ENCODE data around the gene IFNAR2.

IFNAR2 gene

DNA sequence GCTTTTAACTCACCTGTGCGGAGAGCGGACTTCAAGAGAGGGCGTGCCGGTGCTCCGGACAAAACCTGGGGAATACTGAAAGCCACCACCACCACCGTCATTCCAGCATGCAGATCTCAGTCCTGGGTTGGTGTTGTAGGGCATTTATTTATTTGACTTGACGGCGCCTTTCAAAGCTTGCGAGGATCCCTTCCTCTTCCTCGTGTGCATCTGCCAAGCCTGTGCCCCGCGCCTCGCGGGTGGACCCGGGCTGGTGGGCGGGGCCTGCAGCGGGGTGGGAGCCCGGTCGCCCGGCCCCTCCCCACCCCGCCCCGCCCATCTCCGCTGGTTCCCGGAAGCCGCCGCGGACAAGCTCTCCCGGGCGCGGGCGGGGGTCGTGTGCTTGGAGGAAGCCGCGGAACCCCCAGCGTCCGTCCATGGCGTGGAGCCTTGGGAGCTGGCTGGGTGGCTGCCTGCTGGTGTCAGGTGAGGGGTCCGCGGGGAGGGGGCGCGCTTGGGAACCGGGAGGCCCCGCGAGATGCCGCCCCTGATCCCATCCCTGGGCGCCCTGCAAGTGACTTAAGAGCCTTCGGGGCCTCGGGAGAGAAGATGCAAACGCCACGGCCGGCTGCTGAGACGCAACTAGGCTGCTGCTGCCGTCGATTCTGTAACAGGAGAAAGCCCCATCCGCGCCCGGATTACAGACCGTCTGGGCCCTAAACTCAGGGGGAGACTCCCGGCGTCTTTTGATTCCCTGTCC lies 36.5 kb downstream of the IFNAR2 start, which contains the start of gene IL10RB:
IL10RB (plus strand) TSS at position 318 of the 739 bp plus-strand sequence; CDS start at position 417, 99 bp downstream.
- in situ Hi-C loops (cut with HindIII; ENCODE audit: low sequenced_read_pairs) = no loop called here

DNA sequence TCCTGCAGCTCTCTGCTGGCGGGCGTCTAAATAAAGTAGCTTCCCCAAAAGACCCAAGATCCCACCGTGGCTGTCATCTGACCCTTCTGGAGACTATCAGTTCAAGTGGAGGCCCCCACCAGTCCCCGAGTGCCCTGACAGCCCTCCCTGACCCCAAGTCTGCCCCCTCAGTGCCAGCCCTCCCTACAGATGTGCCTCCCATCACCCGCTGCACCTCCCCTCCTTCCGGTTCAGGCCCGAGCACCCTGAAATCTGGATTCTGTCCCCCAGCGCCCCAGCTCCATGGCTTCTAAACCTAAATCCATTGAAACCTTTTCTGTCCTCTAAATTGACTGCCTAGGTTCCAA lies 37.0 kb downstream of the IFNAR2 start:
- in situ Hi-C loops (cut with HindIII; ENCODE audit: low sequenced_read_pairs) = no loop called here

DNA sequence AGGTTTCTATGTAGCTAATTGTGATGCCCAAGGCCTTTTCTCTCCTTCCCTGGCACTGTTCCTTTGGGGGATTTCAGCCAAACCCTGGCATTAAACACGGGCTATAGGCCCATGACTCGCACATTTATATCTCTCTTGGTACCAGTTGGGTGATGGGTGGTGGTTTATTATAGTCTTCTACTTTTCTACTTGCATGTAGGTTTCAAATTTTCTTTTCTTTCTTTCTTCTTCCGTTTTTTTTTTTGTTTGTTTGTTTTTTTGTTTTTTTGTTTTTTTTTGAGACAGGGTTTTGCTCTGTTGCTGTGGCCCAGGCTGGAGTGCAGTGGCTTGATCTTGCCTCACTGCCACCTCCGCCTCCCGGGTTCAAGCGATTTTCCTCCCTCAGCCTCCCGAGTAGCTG lies 37.5 kb downstream of the IFNAR2 start:
- in situ Hi-C loops (cut with HindIII; ENCODE audit: low sequenced_read_pairs) = no loop called here

DNA sequence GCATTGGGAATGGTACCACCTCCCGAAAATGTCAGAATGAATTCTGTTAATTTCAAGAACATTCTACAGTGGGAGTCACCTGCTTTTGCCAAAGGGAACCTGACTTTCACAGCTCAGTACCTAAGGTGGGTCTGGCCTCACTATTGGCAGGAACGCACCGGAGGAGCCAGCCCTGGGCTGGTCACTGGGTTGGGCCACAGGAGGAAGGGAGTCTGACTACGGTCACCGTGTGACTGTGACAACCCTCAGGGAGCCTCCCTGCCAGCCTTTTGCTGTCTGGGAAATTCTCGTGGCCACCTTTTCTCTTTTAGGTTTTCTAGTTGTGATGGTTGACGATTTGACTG lies 38.6 kb downstream of the IFNAR2 start:
- in situ Hi-C loops (cut with HindIII; ENCODE audit: low sequenced_read_pairs) = no loop called here

DNA sequence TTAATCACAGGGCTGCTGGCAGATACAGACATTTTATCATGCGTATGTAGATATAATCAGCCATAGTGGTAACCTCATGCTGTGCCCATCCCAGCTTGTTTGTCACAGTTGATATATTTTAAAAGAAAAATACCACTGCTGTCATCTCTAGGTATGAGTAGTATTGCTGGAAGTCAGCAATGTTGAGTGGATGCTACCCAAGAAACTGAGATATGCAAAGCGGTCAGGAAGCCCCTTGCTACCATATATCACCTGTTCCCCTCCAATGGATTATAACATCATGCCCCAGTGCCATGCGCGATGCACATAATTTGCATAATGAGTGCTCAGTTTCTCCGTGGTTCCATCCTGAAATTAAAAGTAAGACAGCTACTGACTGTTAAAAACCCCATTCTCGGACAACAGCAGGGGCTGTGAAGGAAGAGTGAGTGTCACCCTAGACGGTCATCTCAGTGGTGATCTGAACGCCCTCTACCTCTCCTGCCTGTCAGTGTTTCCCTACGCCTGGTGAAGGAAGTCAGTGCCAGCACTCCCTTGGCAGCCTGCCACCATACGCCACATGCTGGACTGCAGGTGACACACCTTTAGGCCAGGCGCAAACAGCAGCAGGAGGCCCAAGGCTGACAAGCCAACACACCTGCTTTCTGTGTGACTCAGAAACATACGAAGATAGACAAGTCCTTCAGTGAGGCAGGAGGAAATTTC lies 39.2 kb downstream of the IFNAR2 start:
- in situ Hi-C loops (cut with HindIII; ENCODE audit: low sequenced_read_pairs) = no loop called here

DNA sequence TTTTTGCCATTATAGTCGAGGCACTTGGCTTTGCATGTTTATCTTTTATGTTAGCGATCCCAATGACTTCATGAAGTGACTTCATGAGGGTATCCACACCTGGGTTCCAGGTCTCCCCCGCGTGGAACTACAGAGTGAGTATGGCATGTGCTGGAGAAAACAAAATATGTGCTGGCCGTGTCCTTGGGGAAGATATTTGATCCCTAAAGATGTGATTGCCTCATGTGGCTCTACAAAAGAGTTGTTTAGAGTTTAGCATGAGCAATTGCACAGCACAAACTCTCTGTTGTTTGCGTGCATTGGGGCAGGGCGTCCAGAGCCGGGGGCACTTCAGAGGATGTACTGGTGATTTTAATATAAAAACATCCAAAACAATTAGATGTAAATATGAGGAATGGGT lies 41.2 kb downstream of the IFNAR2 start:
- in situ Hi-C loops (cut with HindIII; ENCODE audit: low sequenced_read_pairs) = no loop called here

- in situ Hi-C loops (cut with HindIII; ENCODE audit: low sequenced_read_pairs) = no loop called here
Measured at GRCh38 chr21:33273044-33273443, 43.3 kb downstream of the IFNAR2 start.

DNA sequence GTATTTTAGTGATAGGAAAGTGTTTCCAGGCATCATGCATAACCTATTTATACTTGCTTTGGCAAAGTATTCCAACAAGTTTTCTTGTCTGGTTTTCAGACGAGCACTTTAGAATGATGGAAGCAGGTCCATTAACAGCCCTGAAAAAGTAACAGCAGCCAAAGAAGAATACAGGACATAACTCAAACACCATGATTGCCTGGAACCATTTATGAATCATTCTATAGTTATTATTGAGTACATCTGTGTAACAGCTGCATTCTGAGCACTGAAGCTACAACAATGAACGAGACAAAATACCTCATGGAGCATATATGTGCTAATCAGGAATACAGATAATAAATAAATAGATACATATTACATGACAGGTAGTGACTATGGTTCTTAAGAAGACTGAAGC lies 49.0 kb downstream of the IFNAR2 start:
- in situ Hi-C loops (cut with HindIII; ENCODE audit: low sequenced_read_pairs) = no loop called here

DNA sequence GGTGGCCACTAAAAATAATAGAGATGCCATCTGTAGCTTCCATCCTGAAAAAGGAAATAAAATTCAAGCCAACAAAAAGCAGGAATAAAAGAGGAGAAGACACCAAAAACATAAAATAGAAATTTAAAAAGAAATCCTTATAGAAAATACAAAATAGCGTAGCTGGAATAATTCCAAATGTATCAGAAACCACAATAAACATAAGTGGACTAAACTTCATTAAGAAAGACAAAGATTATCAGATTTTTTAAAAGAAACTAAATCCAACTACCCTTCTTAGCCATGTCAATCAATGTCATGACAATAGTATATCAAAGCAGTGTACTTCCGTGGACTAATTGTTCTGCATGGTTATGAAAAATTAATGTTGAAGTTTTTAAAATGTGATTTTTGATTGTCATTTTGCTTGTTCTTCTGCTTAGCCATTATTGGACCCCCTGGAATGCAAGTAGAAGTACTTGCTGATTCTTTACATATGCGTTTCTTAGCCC lies 49.6 kb downstream of the IFNAR2 start:
- in situ Hi-C loops (cut with HindIII; ENCODE audit: low sequenced_read_pairs) = no loop called here
